Measurements from ENCODE around the gene AMN1.
"Not testable (repeated sequence)": the region's sequence is repeated elsewhere in the genome, so short reads cannot be mapped to it uniquely, and the experiment has no call there.

The AMN1 gene

DNA sequence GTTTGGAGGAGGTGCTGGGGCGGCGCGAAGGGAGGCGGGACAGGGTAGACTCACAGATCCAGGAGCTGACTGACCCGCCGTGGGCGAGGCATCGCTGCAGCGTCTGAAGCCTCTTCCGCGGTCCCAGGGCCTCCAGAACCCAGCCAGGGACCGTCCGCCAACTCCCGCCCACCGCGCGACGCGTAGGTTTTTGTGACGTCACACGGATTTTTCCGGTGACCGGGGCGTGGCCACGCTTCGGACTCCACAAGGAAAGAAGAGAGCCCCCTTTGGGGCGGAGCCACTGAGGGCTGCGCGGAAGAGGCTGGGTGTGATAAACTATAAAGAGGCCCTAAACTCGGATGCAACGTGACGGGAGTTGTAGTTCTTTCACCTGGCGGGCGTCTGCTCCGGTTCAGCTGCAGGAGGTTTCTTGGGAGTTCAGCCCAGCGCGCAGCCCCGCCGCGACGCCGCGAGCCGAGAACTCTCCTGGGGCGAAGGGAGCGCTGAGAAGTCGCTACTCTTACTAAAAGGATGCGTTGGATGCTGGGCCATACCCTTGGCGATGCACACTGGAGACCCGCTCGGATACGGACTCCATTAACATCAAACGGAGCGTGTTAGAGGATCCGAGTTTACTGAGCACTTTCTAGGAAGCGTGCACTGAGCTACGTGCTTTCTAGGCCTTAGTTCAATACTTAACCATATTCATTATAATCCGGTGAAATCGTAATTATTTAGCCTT lies at the start of gene AMN1:
Gene AMN1, minus strand, starts transcription at position 105 of the 724 bp plus-strand sequence. Its CDS starts 13 bp downstream, at position 92.
- DNase-seq, result peak; percentile 99

DNA sequence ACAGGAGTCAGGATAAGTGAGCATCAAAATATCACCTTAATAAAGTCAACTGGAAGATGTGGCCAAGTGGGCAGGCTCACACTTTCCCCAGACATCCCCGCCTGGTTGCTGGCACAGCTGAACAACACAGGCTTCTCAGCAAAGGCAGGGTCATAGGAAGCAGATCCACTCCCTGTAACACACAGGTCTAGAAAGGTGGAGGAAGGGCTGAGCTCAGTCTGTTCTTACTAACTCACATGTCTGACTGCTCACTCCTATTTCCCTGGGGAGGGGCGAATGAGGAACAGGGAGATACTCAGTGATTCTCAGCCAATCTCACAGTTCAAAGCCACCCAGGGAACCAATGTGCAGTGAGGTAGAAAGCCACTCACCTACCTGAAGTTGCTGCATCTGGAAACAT lies 45.0 kb upstream of the AMN1 start:
- no peak for DNase-seq

DNA sequence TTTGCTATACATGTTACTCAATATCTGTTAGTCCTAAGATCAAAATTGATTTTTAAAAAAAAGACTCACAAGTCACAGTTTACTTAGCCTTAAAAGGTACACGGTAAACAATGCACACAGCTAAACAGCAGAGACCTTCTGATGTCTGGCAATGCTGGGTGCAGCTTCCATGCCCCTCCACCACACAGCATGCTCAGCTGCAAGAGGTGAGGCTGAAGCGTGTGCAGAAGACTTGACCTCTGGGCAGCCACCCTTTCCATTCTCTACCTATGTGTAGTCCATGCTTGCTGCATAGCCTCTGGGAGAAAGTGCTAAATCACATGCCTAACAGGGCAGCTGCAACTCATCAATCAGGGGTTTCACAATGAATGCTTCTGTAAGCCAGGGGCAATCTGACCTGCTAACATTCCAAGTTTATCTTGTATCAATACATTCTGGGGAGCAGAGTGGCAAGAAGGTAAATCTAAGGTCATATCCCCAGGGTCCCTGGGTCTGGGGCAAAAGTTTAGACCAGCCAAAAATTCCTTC lies 44.5 kb upstream of the AMN1 start:
- DNase-seq, result no peak

DNA sequence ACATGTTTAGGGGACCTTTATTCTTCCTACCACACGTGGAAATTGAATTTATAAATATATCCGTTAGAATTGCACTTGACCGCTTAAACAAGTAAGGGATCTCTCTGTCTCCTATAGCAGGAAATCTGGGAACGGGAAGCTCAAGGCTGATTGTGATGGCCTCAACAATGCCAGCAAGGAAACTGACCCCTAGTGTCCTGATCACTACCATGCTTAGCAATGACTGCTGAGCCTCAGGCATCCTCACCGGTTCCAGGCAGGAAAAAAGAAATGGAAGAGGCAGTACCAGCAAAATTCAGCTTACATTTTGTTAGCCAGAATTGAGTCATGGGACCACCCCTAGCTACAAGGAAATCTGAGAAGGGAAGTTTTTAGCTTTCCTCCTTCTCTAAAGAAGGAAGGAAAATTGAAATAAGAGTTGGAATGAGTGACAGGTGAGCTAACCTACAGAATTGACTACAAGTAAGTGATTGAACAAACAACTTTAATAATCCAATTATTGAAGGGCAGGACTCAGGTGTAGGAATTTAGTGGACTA lies 43.9 kb upstream of the AMN1 start:
- no peak for DNase-seq

- no peak for DNase-seq
Measured at GRCh38 chr12:31772186-31772585, 43.4 kb upstream of the AMN1 start.

- no peak for DNase-seq
Measured at GRCh38 chr12:31768046-31768445, 39.2 kb upstream of the AMN1 start.

DNA sequence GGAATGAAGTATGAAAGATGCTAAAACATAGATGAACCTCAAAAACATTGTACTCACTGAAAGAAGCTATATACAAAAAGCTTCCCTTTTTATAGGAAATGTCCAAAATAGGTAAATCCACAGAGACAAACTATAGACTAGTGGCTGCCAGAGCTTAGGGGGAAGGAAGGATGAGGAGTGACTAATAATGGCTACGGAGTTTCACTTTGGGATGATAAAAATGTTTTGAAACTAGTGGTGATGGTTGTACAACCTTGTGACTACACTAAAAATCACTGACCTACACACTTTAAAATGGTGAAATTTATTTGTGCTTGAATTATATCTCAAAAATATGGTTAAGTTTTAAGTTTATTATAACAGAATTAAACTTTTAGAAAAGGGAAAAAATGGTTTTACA lies 37.1 kb upstream of the AMN1 start:
- DNase-seq, result no peak

DNA sequence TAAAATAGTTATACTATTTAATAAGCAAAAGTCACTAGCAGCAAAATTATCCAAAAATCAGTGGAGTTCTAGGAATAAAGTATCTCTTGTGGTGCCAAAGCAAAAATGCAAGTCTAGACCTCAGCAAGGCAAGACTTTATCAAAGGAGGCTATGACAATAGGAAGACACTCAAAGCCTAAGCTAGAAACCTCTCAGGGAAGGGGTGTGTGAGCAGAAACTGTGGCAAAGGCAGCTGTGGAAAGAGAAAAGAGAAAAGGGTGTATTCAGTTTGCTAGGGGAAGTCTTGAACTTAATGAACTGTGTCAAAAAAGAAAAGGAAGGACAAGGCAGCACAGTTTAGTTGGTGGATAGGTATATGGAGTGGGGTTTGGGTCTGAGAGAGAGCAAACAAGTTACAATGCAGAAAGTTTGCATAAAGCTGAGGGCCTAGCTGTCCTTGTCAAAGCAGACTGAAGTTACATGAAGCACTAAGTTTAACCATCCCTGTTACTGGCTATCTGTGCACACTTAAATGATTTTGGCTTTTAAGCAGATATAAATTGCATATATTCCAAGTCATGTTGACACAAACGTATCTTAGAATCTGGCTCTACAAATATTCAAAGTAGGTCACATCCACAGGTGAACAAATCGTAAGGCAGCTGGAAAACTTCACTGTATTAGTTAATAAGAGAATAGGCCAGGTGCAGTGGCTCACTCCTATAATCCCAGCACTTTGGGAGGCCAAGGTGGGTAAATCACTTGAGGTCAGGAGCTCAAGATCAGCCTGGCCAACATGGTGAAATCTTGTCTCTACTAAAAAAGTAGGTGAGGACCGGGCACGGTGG lies 31.0 kb upstream of the AMN1 start:
- no peak for DNase-seq

DNA sequence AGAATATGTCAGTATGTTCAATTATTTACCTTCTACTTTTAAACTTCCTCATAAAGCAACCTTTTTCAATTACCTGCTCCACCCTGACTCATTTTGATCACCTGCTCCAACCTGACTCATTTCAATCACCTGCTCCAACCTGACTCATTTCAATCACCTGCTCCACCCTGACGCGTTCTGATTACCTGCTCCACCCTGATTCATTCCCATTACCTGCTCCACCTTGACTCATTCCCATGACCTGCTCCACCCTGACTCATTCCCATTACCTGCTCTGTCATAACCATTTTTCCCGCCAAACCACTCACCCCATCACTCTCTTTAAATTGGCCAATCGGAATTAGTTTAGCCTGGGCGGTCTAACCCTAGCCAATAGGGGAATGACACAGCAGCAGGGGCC lies 29.5 kb upstream of the AMN1 start:
- not testable (repeated sequence) for DNase-seq

- DNase-seq, result no peak
Measured at GRCh38 chr12:31756977-31757420, 28.2 kb upstream of the AMN1 start.

GRCh38 chr12:31752450-31752849 lies 23.6 kb upstream of the AMN1 start:
- DNase-seq, result no peak

DNA sequence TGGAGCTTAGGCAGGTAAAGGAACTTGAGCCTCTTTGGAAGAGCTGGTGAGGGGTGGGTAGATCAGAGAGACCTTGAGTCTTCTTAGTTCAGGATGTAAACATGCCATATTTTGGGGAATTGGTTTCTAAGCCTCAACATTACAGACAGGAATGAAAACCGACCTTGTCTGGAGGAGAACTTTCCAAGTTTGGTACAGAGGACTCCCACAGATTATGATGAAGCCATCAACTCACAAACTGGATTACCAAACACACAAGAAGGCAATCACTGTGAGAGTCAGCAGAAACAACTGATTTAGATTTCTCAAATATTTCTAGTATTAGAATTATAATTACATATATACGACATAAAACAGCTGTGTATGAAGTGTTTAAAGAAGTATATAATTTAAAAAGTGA lies 22.3 kb upstream of the AMN1 start:
- no peak for DNase-seq

DNA sequence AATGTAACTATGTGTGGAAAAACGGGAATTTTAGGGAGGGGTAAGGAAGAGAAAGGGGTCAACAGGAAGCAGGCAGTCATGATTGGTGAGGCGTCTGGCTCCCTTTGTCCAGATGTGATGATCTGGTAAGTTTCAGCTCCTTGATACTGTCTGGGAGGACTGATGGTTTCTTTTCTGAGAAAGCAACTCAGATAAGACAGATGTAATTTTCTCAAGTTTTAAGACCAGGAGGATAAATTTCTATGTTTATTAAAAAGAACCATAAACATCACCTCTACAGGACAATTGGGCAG lies 21.9 kb upstream of the AMN1 start:
- DNase-seq, result no peak

DNA sequence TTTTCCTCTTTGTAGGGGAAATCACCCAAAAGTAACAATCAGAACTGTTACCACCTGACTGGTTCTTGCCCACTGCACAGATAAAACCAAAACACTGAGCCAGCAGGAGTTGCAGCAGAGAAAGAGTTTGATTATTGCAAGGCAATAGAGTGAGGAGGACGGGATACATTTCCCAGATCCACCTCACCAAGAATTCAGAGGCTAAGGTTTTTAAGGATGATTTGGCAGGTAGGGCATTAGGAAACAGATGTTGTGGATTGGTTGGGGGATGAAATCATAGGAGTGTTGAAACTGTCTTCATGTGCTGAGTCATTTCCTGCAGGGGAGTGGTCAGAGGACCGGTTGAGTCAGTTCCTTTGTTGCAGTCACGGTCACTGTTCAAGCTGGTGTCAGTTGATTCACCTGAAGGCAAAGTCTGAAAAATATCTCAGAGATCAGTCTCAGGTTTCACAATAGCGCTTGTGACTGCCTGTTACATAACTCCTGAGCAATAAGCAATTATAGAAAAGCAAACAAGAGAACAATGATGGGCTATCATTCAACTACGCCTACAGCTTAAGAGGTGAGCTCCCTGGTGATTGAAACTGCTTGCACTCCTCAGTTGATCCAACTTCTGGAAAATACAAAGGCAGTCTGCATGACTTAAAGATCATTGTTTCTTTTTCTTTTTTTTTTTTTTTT lies 20.3 kb upstream of the AMN1 start:
- DNase-seq, result peak; percentile 59 to 74

- DNase-seq, result no peak
Measured at GRCh38 chr12:31745242-31745641, 16.4 kb upstream of the AMN1 start.

DNA sequence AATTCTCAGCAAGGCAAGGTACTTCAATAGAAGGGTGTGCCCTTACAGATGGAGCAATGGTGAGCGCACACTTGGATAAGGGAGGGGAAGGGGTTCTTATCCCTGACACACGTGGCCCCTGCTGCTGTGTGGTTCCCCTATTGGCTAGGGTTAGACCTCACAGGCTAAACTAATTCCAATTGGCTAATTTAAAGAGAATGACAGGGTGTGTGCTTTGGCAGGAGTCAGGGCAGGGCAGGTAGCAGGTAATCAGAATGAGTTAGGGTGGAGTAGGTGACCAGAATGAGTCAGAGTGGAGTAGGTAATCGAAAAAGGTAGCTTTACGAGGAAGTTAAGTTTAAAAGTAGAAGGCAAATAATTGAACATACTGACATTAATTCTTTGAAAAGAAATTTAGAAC lies 15.5 kb upstream of the AMN1 start:
- not testable (repeated sequence) for DNase-seq

GRCh38 chr12:31742891-31743290 lies 14.1 kb upstream of the AMN1 start:
- no peak for DNase-seq

- no peak for DNase-seq
Measured at GRCh38 chr12:31740628-31741027, 11.8 kb upstream of the AMN1 start.

GRCh38 chr12:31737763-31738162 lies 8.9 kb upstream of the AMN1 start:
- peak in 1 of 2 experiments; percentile 26 for DNase-seq

GRCh38 chr12:31737345-31737744 lies 8.5 kb upstream of the AMN1 start:
- DNase-seq, result no peak

DNA sequence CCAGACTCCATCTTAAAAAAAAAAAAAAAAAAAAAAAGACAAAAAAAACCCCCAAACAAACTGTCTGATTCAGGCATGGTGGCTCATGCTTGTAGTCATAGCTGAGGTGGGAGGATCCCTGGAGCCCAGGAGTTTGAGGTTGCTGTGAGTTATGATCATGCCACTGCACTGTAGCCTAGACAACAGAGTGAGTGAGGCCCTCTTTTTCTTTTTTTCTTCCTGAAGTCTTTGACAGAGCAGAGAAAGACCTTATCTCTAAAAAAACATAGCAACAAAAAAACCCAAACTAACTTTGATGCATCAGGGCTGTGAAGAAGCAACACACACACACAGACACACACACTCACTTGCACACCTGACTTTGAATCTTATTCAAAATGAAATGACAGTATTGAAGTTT lies 7.7 kb upstream of the AMN1 start:
- DNase-seq, result peak; percentile 55 to 67

- DNase-seq, result peak; percentile 29 to 47
Measured at GRCh38 chr12:31733549-31734432, 5.0 kb upstream of the AMN1 start.
